Activated CD8-positive, alpha-beta memory T cell treated with anti-CD3 and anti-CD28 coated beads, Interleukin-2, amount 50 U/mL, for 1 hour (primary cell): ENCODE data around the gene TCEAL9.
"Not testable (repeated sequence)": the region's sequence is repeated elsewhere in the genome, so short reads cannot be mapped to it uniquely, and the experiment has no call there.

Experiments
- DNase-seq: peaks from one replicate; pipeline ENCODE4 v3.0.0-alpha.2; 2020; ENCODE audit errors: extremely low read depth

Gene TCEAL9

GRCh38 chrX:103373581-103373980 lies 17.3 kb downstream of the TCEAL9 start:
- DNase-seq = no peak

GRCh38 chrX:103376118-103376978 lies 20.0 kb downstream of the TCEAL9 start, which contains the start of gene BEX3:
Gene BEX3, plus strand, starts transcription at chrX:103376538. Its CDS starts 984 bp downstream, at chrX:103377522.
- DNase-seq = no peak

GRCh38 chrX:103376979-103377324 lies 20.6 kb downstream of the TCEAL9 start:
- no peak for DNase-seq

- DNase-seq = no peak
Measured at GRCh38 chrX:103378990-103379389, 22.7 kb downstream of the TCEAL9 start.

DNA sequence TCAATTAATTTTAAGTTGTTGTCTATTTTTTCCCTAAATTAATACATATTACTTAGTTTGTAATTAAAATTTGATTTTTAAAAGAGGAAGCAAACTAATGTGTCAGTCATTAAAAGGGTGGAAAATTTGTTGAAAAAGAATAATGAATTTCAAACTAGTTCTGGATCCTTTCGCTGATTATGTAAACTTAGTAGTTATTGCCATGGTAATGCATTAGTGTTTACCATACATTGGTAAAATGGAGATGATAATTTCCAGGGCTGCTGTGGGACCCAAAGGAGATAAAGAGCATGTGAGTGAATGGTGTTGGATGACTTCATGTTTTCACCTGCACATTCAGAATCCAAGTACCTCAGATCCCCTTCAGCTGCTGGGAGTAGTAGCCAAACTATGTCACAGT lies 26.6 kb downstream of the TCEAL9 start:
- no peak for DNase-seq

DNA sequence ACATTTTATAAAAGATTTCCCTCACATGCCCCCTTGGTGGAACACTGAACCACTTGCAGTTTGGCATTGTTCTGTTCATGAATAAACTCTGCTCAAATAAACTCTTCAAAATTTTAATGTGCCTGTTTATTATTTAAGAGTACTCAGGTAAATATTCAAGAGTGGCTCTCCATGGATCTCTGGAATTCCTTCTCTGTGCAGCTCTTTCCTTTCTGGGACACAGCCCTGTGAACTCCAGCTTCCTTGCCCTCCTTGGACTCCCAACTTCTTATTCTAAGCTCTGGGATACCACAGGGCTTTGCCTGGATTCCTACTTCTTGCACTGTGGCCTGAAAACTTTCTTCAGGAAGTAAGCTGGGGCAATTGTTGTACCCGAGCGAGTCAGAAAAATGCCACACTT lies 28.4 kb downstream of the TCEAL9 start:
- DNase-seq = no peak

DNA sequence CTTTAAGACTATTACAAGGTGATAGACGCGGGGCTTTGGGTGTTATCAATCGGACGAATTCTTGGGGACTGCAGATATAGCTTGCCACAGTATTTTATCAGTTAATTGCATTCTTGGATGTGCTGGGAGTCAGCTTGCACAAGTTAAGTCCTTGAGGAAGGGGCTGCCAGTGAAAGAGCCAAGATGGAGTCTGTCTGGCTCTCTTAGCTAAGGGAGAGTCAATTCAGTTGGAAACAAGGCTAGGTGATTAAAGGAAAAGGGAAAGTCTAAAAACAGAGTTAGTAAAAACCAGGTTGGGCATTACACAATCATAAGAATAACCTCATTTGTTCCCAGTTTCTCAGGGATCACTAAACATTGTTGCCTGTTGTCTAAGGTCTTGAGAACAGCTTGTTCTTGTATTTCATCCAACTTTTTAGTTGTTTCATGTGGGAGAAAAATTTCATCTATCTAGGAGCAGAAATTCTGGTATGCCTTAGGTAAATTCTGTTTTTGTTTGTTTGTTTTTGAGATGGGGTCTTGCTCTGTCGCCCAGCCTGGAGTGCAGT lies 29.1 kb downstream of the TCEAL9 start:
- DNase-seq = not testable (repeated sequence)

- no peak for DNase-seq
Measured at GRCh38 chrX:103386332-103386731, 30.0 kb downstream of the TCEAL9 start.

DNA sequence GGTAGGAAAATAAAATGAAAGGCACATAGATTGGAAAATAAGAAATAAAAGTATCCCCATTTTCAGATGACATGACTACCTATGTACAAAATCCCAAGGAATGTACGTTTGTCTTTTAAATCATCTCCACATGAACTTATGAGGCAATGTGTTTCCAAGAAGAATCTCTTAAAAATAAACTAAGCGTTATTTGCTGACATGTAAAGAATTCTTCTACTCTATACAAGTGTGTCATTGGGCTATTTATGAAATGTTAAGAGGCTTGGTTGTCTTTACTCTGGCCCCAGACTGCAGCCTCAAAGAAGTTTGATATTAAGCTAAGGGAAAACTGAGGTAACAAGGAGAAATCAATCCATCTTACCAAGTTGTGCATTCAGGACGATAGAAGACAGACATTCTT lies 37.2 kb downstream of the TCEAL9 start:
- DNase-seq = no peak

GRCh38 chrX:103396186-103396585 lies 39.9 kb downstream of the TCEAL9 start:
- DNase-seq = no peak

- DNase-seq = no peak
Measured at GRCh38 chrX:103396660-103397059, 40.4 kb downstream of the TCEAL9 start.

DNA sequence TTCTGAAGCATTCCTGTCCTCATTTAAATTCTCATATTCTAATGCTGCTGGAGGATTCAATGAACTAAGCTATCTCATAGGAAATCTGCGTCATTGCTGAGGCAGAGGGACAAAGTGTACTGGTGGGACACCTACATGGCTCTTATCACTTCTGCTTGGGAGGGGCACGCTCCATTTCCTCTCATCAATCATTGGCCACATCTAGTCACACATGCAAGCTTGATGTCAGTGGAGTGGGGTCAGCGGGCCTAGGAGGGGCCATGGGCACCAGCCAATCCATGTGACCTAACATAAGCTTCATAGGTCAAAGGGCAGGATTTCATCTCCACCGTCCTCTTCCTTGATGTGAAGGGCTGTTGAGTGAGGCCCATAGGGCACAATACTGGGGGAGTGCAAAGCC lies 41.4 kb downstream of the TCEAL9 start:
- DNase-seq = no peak

DNA sequence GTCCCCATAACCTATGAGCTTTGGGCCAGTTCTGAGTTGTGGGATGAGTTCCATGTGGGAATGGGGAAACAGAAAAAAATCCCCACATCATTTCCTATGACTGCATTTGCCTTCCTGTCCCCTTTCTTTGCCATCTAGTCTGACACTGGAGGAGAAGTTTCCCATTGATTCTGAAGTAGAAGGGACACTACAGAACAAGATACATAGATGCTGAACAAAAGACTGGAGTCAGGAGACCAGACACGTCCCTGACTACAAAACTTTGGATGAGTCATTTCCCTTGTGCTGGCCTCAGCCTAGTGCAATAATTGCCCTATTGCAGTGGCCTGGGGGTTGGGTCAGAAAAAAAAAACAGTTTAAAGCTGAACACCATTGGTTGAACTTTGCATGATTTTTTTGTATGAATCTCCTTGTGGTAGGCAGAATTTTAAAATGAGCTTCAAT lies 42.1 kb downstream of the TCEAL9 start:
- DNase-seq = no peak

GRCh38 chrX:103399744-103400143 lies 43.4 kb downstream of the TCEAL9 start:
- no peak for DNase-seq

GRCh38 chrX:103400931-103401330 lies 44.6 kb downstream of the TCEAL9 start:
- DNase-seq = no peak

DNA sequence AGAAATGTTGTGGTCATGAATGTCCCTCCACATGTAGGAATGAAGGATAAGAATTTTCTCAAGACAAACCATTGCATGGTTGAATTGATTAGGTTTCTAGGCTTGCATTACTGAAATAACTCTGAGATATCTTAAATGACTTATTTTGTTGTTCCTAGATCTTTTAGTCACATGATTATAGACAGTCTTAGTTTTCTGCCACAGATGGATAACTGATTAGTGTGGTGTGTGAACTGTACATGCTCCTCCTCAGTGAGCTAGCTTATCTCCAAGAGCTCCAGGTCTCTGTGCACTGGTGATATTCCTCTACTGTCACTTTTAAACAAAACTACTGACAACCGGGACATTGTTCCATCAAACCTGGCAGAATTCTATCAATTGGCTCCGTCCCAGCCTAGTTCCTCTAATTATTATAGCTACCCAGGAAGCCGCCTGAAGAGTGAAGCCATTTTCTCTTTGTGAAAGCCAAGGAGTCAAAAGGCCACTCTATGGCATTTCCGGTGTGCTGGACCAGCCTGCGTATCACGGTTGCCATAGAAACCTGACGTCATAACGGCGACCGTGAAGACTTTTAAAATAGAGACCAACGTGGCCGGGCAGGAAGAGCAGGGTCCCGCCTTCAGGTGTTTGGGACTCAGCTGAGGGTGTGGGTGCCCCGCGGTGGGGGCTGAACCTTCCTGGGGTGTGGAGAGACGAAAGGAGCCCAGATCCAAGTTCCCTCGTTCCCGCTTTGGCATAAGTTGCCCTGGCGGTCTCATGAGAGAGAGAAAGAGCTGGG lies 48.1 kb downstream of the TCEAL9 start:
- no peak for DNase-seq

DNA sequence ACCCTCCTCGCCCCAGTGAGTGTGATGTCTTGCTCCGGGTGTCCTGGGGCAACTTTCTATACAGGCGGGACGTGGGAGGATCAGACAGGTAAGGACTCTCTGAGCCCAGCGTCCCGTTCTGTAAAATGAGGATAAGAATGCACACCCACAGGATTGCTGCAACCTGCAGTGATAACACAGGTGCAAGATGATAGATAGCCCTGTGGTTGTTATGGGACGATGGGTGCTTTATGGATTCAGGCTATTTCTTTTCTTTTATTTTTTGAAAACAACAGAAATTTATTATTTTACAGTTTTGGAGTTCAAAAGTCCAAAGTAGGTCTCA lies 48.7 kb downstream of the TCEAL9 start:
- no peak for DNase-seq

- DNase-seq = no peak
Measured at GRCh38 chrX:103406256-103406655, 50.0 kb downstream of the TCEAL9 start.

GRCh38 chrX:103407776-103408175 lies 51.5 kb downstream of the TCEAL9 start:
- DNase-seq = no peak
